KOPT-K1 (cell line): ENCODE measurements around the gene MCL1.

Source experiments
- H3K27ac ChIP-seq: fragments of 200-600 bp; sonication (generic); 2 replicates; pipeline ENCODE4 v1.5.1; 2016; ENCODE audit warnings: antibody characterized with exemption, mild to moderate bottlenecking, low read depth, low read length; ENCODE audit not compliant: poor library complexity, severe bottlenecking
- H3K36me3 ChIP-seq: fragments of 200-600 bp; sonication (generic); 2 replicates; pipeline ENCODE4 v1.5.1; 2017; ENCODE audit warnings: antibody characterized with exemption, mild to moderate bottlenecking, low read length, moderate library complexity; ENCODE audit not compliant: insufficient read depth
- H3K9me3 ChIP-seq: fragments of 200-600 bp; sonication (generic); 2 replicates; pipeline ENCODE4 v1.5.1; 2017; ENCODE audit warnings: antibody characterized with exemption, low read length, mild to moderate bottlenecking; ENCODE audit not compliant: insufficient read depth, poor library complexity, severe bottlenecking

MCL1 gene

DNA sequence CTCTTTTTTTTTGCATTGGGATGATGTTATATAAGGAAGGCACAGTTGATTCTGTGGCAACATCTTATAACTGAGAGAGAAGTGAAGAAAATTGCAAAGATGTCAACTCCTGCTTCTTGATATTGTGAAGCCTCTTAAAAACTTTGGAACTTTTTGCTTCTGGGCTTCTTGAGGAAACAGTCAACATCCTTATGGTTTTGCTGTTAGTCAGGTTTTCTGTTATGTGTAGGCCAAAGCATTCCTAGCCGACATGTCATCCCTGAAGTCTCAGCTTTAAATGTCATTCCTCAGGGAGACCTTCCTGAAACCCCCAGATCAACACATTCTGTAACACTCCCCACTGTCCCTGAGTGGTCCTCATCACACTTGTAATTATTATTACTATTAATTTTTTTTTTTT is 51.2 kb downstream of the MCL1 start:
- Histone ChIP-seq H3K36me3 (no peaks in the 10 kb centered on the region), H3K27ac (no peak overlapping the region)

GRCh38 chr1:150525348-150525747 is 54.1 kb downstream of the MCL1 start:
- Histone ChIP-seq H3K9me3 (no peaks in the 10 kb centered on the region), H3K27ac (no peak overlapping the region), H3K36me3 (no peaks in the 10 kb centered on the region)

More for the DNA sequence above, 51.2 kb downstream of the MCL1 start:
- no peaks in the 10 kb centered on the region for H3K9me3 ChIP-seq
